Esophagus (tissue), 2 donors: ENCODE data around the gene C10orf71. TPM values are rescaled to one million over a fixed set of nuclear protein-coding genes. Genes with fewer than 3 reads are reported as not detected.

ENCODE experiments used
- H3K27ac ChIP-seq, 2 donors: one replicate each; pipeline ENCODE4 v1.5.1; 2013; ENCODE audit warnings: low read depth in 2 of 2, mild to moderate bottlenecking in 2 of 2, inconsistent platforms in 1 of 2, low read length in 1 of 2, moderate library complexity in 1 of 2
- H3K27me3 ChIP-seq, 2 donors: one replicate each; pipeline ENCODE4 v1.6.1; 2013; ENCODE audit warnings: low read length in 2 of 2, control low read depth in 1 of 2, mild to moderate bottlenecking in 1 of 2; ENCODE audit not compliant: insufficient read depth in 2 of 2, control insufficient read depth in 1 of 2
- H3K36me3 ChIP-seq, 2 donors: one replicate each; pipeline ENCODE4 v1.6.1; 2013; ENCODE audit warnings: low read length in 1 of 2; ENCODE audit not compliant: control insufficient read depth in 2 of 2, insufficient read depth in 2 of 2
- H3K4me1 ChIP-seq, 2 donors: one replicate each; pipeline ENCODE4 v1.6.1; 2013; ENCODE audit warnings: low read length in 1 of 2; ENCODE audit not compliant: control insufficient read depth in 2 of 2, insufficient read depth in 2 of 2
- H3K4me3 ChIP-seq, 2 donors: one replicate each; pipeline ENCODE4 v1.5.1; 2013; ENCODE audit warnings: low read length in 2 of 2, mild to moderate bottlenecking in 2 of 2, low read depth in 1 of 2, moderate library complexity in 1 of 2
- H3K9me3 ChIP-seq, 2 donors: one replicate each; pipeline ENCODE4 v1.6.1; 2013; ENCODE audit warnings: mild to moderate bottlenecking in 2 of 2, low read depth in 1 of 2, low read length in 1 of 2, moderate library complexity in 1 of 2; ENCODE audit not compliant: control insufficient read depth in 2 of 2, insufficient read depth in 1 of 2
- WGBS, 2 donors: extraction: QIAGEN DNeasy Blood & Tissue Kit; methylation state at CpG; one replicate each; pipeline ENCODE4 v1.1.7; 2013; 5-methylcytosine and 5-hydroxymethylcytosine counted together
- polyA plus RNA-seq, 2 donors: library from polyadenylated mRNA; stranded (reverse); fragments of 200-250 nt; gene quantifications; one replicate each; pipeline ENCODE4 v1.2.3, GENCODE V29; 2013
- donor health status: healthy with polysubstance abuse.
- donor health status: Bipolar disorder and iron deficiency.

C10orf71 gene
- polyA plus RNA-seq, 2 donors = not detected

DNA sequence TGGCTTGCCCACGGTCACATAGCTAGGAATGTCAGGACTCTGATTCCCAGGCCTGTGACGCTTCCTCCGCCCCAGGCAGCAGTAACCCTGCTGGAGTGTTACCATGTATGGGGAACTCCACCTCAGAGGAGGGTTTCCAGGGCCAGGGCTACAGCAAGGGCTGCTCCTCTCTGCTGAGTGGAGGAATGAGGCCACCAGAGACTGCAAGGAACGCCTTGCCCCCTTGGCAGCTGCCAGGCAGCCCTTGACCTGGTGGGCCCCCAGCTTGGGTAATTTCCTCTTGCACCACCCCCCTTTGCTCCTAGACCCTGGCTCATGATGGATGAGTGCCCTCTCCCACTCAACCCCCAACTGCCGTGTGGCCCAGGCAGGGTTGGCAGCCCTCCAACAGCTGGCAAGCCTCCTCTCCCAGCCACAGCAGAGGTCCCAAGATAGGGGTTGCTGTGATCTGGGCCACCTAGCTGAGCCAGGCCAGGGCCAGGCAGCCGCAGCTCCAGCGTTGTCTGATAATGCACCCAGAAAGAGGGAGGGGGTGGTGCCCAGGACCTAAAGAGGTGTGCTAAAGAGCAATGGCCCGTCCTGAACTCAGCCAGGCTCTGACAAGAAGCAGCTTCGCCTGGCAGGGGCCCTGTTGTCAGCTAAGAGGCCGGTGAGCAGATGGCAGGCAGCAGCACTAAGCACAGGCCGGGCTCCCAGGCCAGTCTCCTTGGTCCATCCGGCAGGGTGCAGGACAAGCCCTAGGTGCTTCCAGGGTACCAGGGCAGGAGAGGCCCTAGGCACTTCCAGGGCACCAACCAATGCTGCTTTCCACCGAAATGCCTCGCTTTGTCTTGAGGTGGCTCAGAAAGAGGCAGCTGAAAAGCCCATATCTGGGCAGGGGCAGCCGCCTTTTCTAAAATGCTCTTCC, 61.6 kb downstream of the C10orf71 start:
- H3K27ac ChIP-seq = no peak overlapping the region
- H3K4me1 ChIP-seq = peaks cover 0 to 4% of the 10 kb centered on the region in 2 donors
- H3K36me3 ChIP-seq = no peaks in the 10 kb centered on the region
- no peak overlapping the region for H3K4me3 ChIP-seq
- 73 to 74% methylated on average over 15 of the region's 15 CpGs for WGBS, 2 donors
- H3K27me3 ChIP-seq = no peaks in the 10 kb centered on the region
- no peaks in the 10 kb centered on the region for H3K9me3 ChIP-seq

- H3K4me1 ChIP-seq = peaks cover 0 to 4% of the 10 kb centered on the region in 2 donors
Measured at GRCh38 chr10:49361178-49361554, 62.2 kb downstream of the C10orf71 start.

DNA sequence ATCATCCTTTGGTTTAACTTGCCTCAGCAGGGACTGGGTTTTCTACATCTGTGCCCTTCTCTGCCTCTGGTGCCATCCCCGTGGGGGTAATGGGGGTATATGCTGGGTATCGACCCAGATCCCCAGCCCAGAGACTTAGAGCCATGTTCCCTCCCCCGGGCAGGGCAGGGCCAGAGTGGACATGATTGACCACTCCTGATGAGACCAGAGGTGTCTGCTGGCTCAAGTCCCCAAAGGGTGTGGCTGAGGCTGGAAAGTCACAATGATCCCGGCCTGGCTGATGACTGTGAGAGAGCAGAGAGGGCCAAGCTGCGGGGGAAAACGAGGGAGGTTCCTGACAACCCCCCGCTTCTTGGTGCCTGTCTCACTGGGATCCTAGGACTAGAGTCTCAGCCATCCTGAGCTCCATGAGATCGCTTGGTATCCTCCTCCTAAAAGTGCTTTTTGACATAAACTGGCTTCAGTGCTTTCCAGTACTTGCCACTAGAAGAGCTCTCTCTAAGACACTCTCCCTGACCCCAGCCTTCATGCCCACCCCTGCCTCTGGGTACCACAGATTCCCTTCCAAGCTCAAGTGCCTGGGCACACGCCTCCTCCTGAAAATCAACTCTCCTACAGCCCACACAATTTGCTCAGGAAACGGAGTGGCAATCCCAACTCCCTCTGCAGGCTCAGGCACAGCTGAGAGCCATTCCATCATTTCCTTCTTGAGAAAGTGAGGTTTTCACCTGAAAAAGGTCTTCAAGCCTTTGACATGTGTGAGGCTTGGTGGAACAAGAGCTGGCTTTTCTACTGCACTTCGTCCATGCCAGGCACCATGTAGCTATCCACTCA, 63.0 kb downstream of the C10orf71 start:
- peaks cover 0 to 4% of the 10 kb centered on the region in 2 donors for H3K4me1 ChIP-seq
- H3K9me3 ChIP-seq = no peaks in the 10 kb centered on the region
- WGBS, 2 donors = 73 to 74% methylated on average over 11 of the region's 11 CpGs
- H3K27ac ChIP-seq = no peak overlapping the region
- H3K36me3 ChIP-seq = no peaks in the 10 kb centered on the region
- H3K4me3 ChIP-seq = no peak overlapping the region
- no peaks in the 10 kb centered on the region for H3K27me3 ChIP-seq

More at GRCh38 chr10:49361178-49361554, 62.2 kb downstream of the C10orf71 start:
- Histone ChIP-seq H3K27ac (no peak overlapping the region), H3K36me3 (no peaks in the 10 kb centered on the region), H3K9me3 (no peaks in the 10 kb centered on the region), H3K4me3 (no peak overlapping the region), H3K27me3 (no peaks in the 10 kb centered on the region)
- WGBS, 2 donors = 64 to 78% methylated on average over 8 of the region's 8 CpGs

GRCh38 chr10:49362596-49363260, 63.8 kb downstream of the C10orf71 start:
- no peak overlapping the region for H3K4me3 ChIP-seq
- H3K9me3 ChIP-seq = no peaks in the 10 kb centered on the region
- peaks cover 0 to 4% of the 10 kb centered on the region in 2 donors for H3K4me1 ChIP-seq
- 83 to 85% methylated on average over 10 of the region's 10 CpGs for WGBS, 2 donors
- H3K36me3 ChIP-seq = no peaks in the 10 kb centered on the region
- H3K27ac ChIP-seq = no peak overlapping the region
- H3K27me3 ChIP-seq = no peaks in the 10 kb centered on the region

GRCh38 chr10:49363309-49364031, 64.5 kb downstream of the C10orf71 start:
- 82 to 88% methylated on average over 8 of the region's 8 CpGs for WGBS, 2 donors

GRCh38 chr10:49364051-49364450, 65.1 kb downstream of the C10orf71 start:
- Histone ChIP-seq H3K4me3 (no peak overlapping the region), H3K9me3 (no peaks in the 10 kb centered on the region), H3K27ac (no peak overlapping the region), H3K36me3 (no peaks in the 10 kb centered on the region), H3K4me1 (peaks cover 0 to 4% of the 10 kb centered on the region in 2 donors), H3K27me3 (no peaks in the 10 kb centered on the region)
- 70 to 72% methylated on average over 5 of the region's 5 CpGs for WGBS, 2 donors

More at GRCh38 chr10:49363309-49364031, 64.5 kb downstream of the C10orf71 start:
- H3K36me3 ChIP-seq = no peaks in the 10 kb centered on the region
- H3K27me3 ChIP-seq = no peaks in the 10 kb centered on the region
- no peak overlapping the region for H3K27ac ChIP-seq
- H3K9me3 ChIP-seq = no peaks in the 10 kb centered on the region
- H3K4me1 ChIP-seq = peaks cover 0 to 4% of the 10 kb centered on the region in 2 donors
- H3K4me3 ChIP-seq = no peak overlapping the region

DNA sequence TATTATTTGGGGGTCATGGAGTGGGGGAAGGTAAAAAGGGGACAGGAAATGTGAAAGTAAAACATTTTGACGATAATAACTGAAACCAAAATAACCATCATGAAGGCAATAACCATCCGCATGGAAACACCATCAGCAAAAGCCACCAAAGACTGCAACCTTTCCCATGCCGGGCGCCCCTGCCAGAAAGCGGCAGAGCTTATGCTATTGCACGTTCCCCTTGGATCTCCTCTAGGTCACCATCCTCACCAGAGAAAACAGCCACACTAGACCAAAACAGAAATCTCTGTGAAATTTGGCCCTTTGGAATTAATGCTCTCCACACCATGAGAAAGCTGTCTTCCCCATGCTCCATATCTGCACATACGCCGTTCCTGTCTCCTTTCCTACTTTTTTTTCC, 65.8 kb downstream of the C10orf71 start:
- Histone ChIP-seq H3K4me3 (no peak overlapping the region), H3K36me3 (no peaks in the 10 kb centered on the region), H3K4me1 (peaks cover 0 to 4% of the 10 kb centered on the region in 2 donors), H3K9me3 (no peaks in the 10 kb centered on the region), H3K27ac (no peak overlapping the region), H3K27me3 (no peaks in the 10 kb centered on the region)
- WGBS, 2 donors = 90 to 91% methylated on average over 8 of the region's 8 CpGs

- H3K27me3 ChIP-seq = no peaks in the 10 kb centered on the region
- H3K4me1 ChIP-seq = peaks cover 0 to 2% of the 10 kb centered on the region in 2 donors
- WGBS, 2 donors = 81 to 85% methylated on average over 3 of the region's 3 CpGs
- no peak overlapping the region for H3K4me3 ChIP-seq
- H3K27ac ChIP-seq = no peak overlapping the region
- no peaks in the 10 kb centered on the region for H3K36me3 ChIP-seq
- H3K9me3 ChIP-seq = no peaks in the 10 kb centered on the region
Measured at GRCh38 chr10:49365275-49365674, 66.3 kb downstream of the C10orf71 start.
